H1 (cell line): ENCODE data around the gene MTNR1A. TPM values are rescaled to one million over a fixed set of nuclear protein-coding genes. Genes with fewer than 3 reads are reported as not detected.

Source experiments
- CTCF ChIA-PET: fragments of 300-600 bp; sonication (Branson Sonifier 250); formaldehyde crosslinking; loops from one replicate; lab custom pipeline; 2021; ENCODE audit not compliant: partially characterized antibody; lab: Charles Lee
- POLR2A ChIA-PET: fragments of 300-600 bp; sonication (Branson Sonifier 250); formaldehyde crosslinking; loops from one replicate; lab custom pipeline; 2021; ENCODE audit warnings: inconsistent platforms; ENCODE audit not compliant: partially characterized antibody; lab: Charles Lee
- DNase-seq, 2 experiments: peaks; one replicate each; pipeline versions ENCODE4 v3.0.0 to v3.0.0-alpha.2; 2010 to 2022; ENCODE audit warnings: low spot score in 2 of 2, low read depth in 1 of 2, mixed read lengths in 1 of 2
- FAIRE-seq: peaks from 2 replicates; lab custom pipeline; 2011; peaks lifted over from hg19 to GRCh38; lab: Jason Lieb, UNC
- H2AFZ ChIP-seq: 2 replicates; pipeline ENCODE4 v1.8.1; 2012; ENCODE audit warnings: low read length, inconsistent platforms
- H2AK5ac ChIP-seq: 2 replicates; pipeline ENCODE4 v1.6.1; 2013; ENCODE audit warnings: low read depth, low read length
- H2BK120ac ChIP-seq: replicated peaks from 2 replicates; pipeline ENCODE3; 2013; ENCODE audit warnings: low read depth, low read length, inconsistent platforms
- H2BK12ac ChIP-seq: 2 replicates; pipeline ENCODE4 v1.6.1; 2013; ENCODE audit warnings: low read depth, low read length
- H2BK15ac ChIP-seq: 2 replicates; pipeline ENCODE4 v1.6.1; 2013; ENCODE audit warnings: low read length
- H2BK20ac ChIP-seq: 2 replicates; pipeline ENCODE4 v1.6.1; 2013; ENCODE audit warnings: low read length
- H2BK5ac ChIP-seq: 2 replicates; pipeline ENCODE4 v1.6.1; 2013; ENCODE audit warnings: low read depth, low read length
- H3K14ac ChIP-seq: 2 replicates; pipeline ENCODE4 v1.6.1; 2013; ENCODE audit warnings: inconsistent platforms; ENCODE audit not compliant: insufficient read length
- H3K18ac ChIP-seq: 2 replicates; pipeline ENCODE4 v1.6.1; 2013; ENCODE audit warnings: low read length; ENCODE audit errors: extremely low read depth
- H3K23ac ChIP-seq: 2 replicates; pipeline ENCODE4 v1.6.1; 2013; ENCODE audit warnings: inconsistent platforms; ENCODE audit not compliant: insufficient read length
- H3K23me2 ChIP-seq: 2 replicates; pipeline ENCODE4 v1.6.1; 2013; ENCODE audit warnings: low read depth, low read length
- H3K27ac ChIP-seq: 2 replicates; pipeline ENCODE4 v1.6.1; 2011; ENCODE audit warnings: low read depth, low read length, inconsistent platforms
- H3K27me3 ChIP-seq, 4 experiments: replicated peaks in 1 of 4; 1 replicate in 1 of 4; 2 replicates in 3 of 4; pipeline versions ENCODE4 v1.6.1 to v1.8.1; 2011 to 2013; ENCODE audit warnings: low read length in 3 of 4, mild to moderate bottlenecking in 3 of 4, inconsistent platforms in 2 of 4, mixed read lengths in 2 of 4, moderate library complexity in 1 of 4; ENCODE audit not compliant: control insufficient read depth in 3 of 4, insufficient read depth in 3 of 4; ENCODE audit errors: extremely low read depth in 1 of 4
- H3K36me3 ChIP-seq, 4 experiments: 2 replicates each; pipeline versions ENCODE4 v1.6.1 to v1.8.1; 2011 to 2013; ENCODE audit warnings: mild to moderate bottlenecking in 4 of 4, low read length in 3 of 4, moderate library complexity in 2 of 4, control low read depth in 1 of 4, inconsistent platforms in 1 of 4; ENCODE audit not compliant: insufficient read depth in 4 of 4, control insufficient read depth in 2 of 4
- H3K4ac ChIP-seq: replicated peaks from 2 replicates; pipeline ENCODE3; 2013; ENCODE audit warnings: low read length, low read depth, mixed read lengths, inconsistent platforms; ENCODE audit not compliant: insufficient read length
- H3K4me1 ChIP-seq, 4 experiments: replicated peaks in 1 of 4; 1 replicate in 1 of 4; 2 replicates in 3 of 4; pipeline versions ENCODE4 v1.6.1 to v1.8.1; 2011 to 2013; ENCODE audit warnings: low read length in 3 of 4, inconsistent platforms in 2 of 4, mixed read lengths in 1 of 4; ENCODE audit not compliant: insufficient read depth in 4 of 4, control insufficient read depth in 3 of 4
- H3K4me2 ChIP-seq, 2 experiments: 2 replicates each; pipeline versions ENCODE4 v1.6.1 to v1.8.1; 2011 to 2013; ENCODE audit warnings: low read depth in 2 of 2, low read length in 2 of 2, control low read depth in 1 of 2, inconsistent platforms in 1 of 2, mild to moderate bottlenecking in 1 of 2; ENCODE audit not compliant: insufficient read depth in 1 of 2
- H3K4me3 ChIP-seq, 4 experiments: fragments of 200-600, 300-600 bp in 1 of 4; sonication (generic), shearing (Covaris generic), sonication (Bioruptor Twin) in 1 of 4; 2 replicates each; pipeline versions ENCODE4 v1.5.1 to v1.8.1; 2011 to 2016; ENCODE audit warnings: low read length in 4 of 4, low read depth in 3 of 4, control low read depth in 2 of 4, inconsistent platforms in 2 of 4, mild to moderate bottlenecking in 2 of 4, mixed read lengths in 1 of 4, moderate library complexity in 1 of 4; ENCODE audit not compliant: insufficient read depth in 2 of 4; ENCODE audit errors: extremely low read depth in 1 of 4
- H3K56ac ChIP-seq: replicated peaks from 2 replicates; pipeline ENCODE3; 2013; ENCODE audit warnings: low read depth, mild to moderate bottlenecking, mixed read lengths, low read length, inconsistent platforms; ENCODE audit not compliant: insufficient read length
- H3K79me1 ChIP-seq: 2 replicates; pipeline ENCODE4 v1.6.1; 2013; ENCODE audit warnings: low read depth, low read length, control low read depth
- H3K79me2 ChIP-seq, 2 experiments: 2 replicates each; pipeline versions ENCODE4 v1.6.1 to v1.8.1; 2012 to 2013; ENCODE audit warnings: low read length in 2 of 2, mild to moderate bottlenecking in 2 of 2, inconsistent platforms in 1 of 2; ENCODE audit not compliant: insufficient read depth in 2 of 2, control insufficient read depth in 1 of 2
- H3K9ac ChIP-seq, 4 experiments: replicated peaks in 1 of 4; 1 replicate in 1 of 4; 2 replicates in 3 of 4; pipeline versions ENCODE4 v1.6.1 to v1.8.1; 2011 to 2013; ENCODE audit warnings: low read depth in 3 of 4, low read length in 3 of 4, control low read depth in 2 of 4, mild to moderate bottlenecking in 2 of 4, moderate library complexity in 2 of 4, inconsistent platforms in 1 of 4; ENCODE audit errors: extremely low read depth in 1 of 4
- H3K9me3 ChIP-seq, 2 experiments: 2 replicates each; pipeline versions ENCODE4 v1.6.1 to v1.8.1; 2012 to 2013; ENCODE audit warnings: mild to moderate bottlenecking in 2 of 2, moderate library complexity in 2 of 2, control low read depth in 1 of 2, inconsistent platforms in 1 of 2, low read depth in 1 of 2, low read length in 1 of 2, mixed read lengths in 1 of 2; ENCODE audit not compliant: insufficient read depth in 2 of 2
- H4K20me1 ChIP-seq, 2 experiments: replicated peaks in 1 of 2; 2 replicates each; pipeline versions ENCODE3 to v1.8.1; 2011 to 2013; ENCODE audit warnings: inconsistent platforms in 2 of 2, low read length in 2 of 2, mild to moderate bottlenecking in 1 of 2; ENCODE audit not compliant: insufficient read depth in 2 of 2, control insufficient read depth in 1 of 2
- H4K5ac ChIP-seq: 2 replicates; pipeline ENCODE4 v1.6.1; 2013; ENCODE audit warnings: low read length, low read depth, mixed read lengths, inconsistent platforms; ENCODE audit not compliant: insufficient read length
- H4K8ac ChIP-seq: 2 replicates; pipeline ENCODE4 v1.8.0; 2013; ENCODE audit warnings: mild to moderate bottlenecking, moderate library complexity, low read length, inconsistent platforms; ENCODE audit not compliant: insufficient read depth; ENCODE audit errors: extremely low read depth
- H4K91ac ChIP-seq: replicated peaks from 2 replicates; pipeline ENCODE3; 2013; ENCODE audit warnings: low read length, mixed read lengths, inconsistent platforms; ENCODE audit not compliant: insufficient read length
- BCL11A ChIP-seq, 2 experiments: IDR thresholded peaks; one replicate each; pipeline ENCODE4 v1.6.1; 2011; ENCODE audit warnings: low read depth in 2 of 2, low read length in 2 of 2, mild to moderate bottlenecking in 2 of 2
- CTBP2 ChIP-seq: IDR thresholded peaks from 2 replicates; pipeline ENCODE4 v1.7.0; 2011; ENCODE audit warnings: borderline replicate concordance, mild to moderate bottlenecking, moderate library complexity, mixed read lengths, low read length; ENCODE audit not compliant: insufficient read depth, insufficient read length
- EP300 ChIP-seq, 2 experiments: IDR thresholded peaks; 1 replicate in 1 of 2; 2 replicates in 1 of 2; pipeline ENCODE4 v1.6.1; 2011 to 2012; ENCODE audit warnings: low read depth in 2 of 2, low read length in 2 of 2, mild to moderate bottlenecking in 2 of 2, borderline replicate concordance in 1 of 2, inconsistent platforms in 1 of 2, moderate library complexity in 1 of 2
- POLR2A ChIP-seq, 2 experiments: IDR thresholded peaks; 1 replicate in 1 of 2; 2 replicates in 1 of 2; pipeline ENCODE4 v1.6.1; 2011; ENCODE audit warnings: low read depth in 2 of 2, low read length in 2 of 2, mild to moderate bottlenecking in 2 of 2; ENCODE audit errors: control extremely low read depth in 1 of 2
- SIX5 ChIP-seq: IDR thresholded peaks from 2 replicates; pipeline ENCODE4 v1.6.1; 2011; ENCODE audit warnings: mild to moderate bottlenecking, low read depth, low read length
- SP2 ChIP-seq: IDR thresholded peaks from 2 replicates; pipeline ENCODE4 v1.6.1; 2012; ENCODE audit warnings: mild to moderate bottlenecking, low read length, inconsistent platforms
- WGBS, 2 experiments: shearing (Covaris generic) in 1 of 2; methylation state at CpG; one replicate each; pipeline versions ENCODE4 v1.1.6 to v1.1.7; 2013 to 2015; ENCODE audit warnings: low lambda C conversion rate in 2 of 2, mixed read lengths in 2 of 2, inconsistent platforms in 1 of 2, low coverage in 1 of 2, missing lambda C conversion rate in 1 of 2; ENCODE audit not compliant: insufficient replicate concordance in 2 of 2, insufficient coverage in 1 of 2, insufficient read length in 1 of 2; ENCODE audit errors: extremely low coverage in 1 of 2, missing lambda C conversion rate in 1 of 2; 5-methylcytosine and 5-hydroxymethylcytosine counted together
- polyA plus RNA-seq, 7 experiments: library from polyadenylated mRNA; depleted of rRNA in 3 of 7; stranded (reverse) in 5 of 7; unstranded in 2 of 7; fragments of >200 nt in 5 of 7; fragments of 200-250 nt in 2 of 7; gene quantifications; 1 replicate in 5 of 7; 2 replicates in 1 of 7; 4 replicates in 1 of 7; pipeline versions ENCODE4 v1.2.1 to v1.2.3, GENCODE V29; 2011 to 2013; ENCODE audit warnings: missing spikeins in 2 of 7, mixed read lengths in 2 of 7
- total RNA-seq: library from RNA; stranded (reverse); fragmentation: NEBNext Ultra II Directional; extraction: Animal tissue kit (Norgen Biotek cat#: 25700); gene quantifications from 2 replicates; pipeline ENCODE4 v1.2.1, GENCODE V29; 2021

MTNR1A gene
- total and polyA plus RNA-seq, 2 of the 8 experiments (the other 6 are each of a cell fraction or from before 2014, with no cell fraction given), result 0.45 to 1.0 TPM

DNA sequence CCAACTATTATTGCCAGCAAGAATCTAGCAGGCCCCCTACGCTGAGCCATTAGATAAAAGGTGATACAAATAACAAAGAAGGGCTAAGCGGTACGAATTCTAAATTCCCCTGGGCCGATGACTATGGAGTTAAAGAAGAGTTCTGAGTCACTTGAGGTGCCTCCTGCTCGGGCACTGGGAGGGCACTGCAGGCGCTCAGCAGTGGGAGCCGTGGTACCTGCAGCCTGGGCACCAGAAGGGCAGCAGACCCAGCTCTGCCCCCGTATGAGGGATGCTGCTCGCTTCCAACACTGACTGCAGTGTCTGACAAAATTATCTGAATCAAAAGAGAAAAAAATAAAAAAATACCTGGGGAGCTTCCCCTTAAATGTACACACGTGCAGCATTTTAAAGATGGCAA lies 44.1 kb upstream of the MTNR1A start:
- Histone ChIP-seq H3K4me3 (no peak overlapping the region), H3K56ac (no peak overlapping the region), H3K9ac (no peak overlapping the region), H4K91ac (no peak overlapping the region), H3K4me2 (no peak overlapping the region), H2BK120ac (no peak overlapping the region), H3K27me3 (no peaks in the 10 kb centered on the region), H3K36me3 (peaks cover 42 to 91% (median 72%) of the 10 kb centered on the region in 4 experiments), H3K4ac (no peak overlapping the region), H3K4me1 (no peaks in the 10 kb centered on the region), H2BK20ac (no peak overlapping the region), H3K23me2 (no peaks in the 10 kb centered on the region), H4K20me1 (peaks cover 2 to 5% of the 10 kb centered on the region in 2 experiments), H3K23ac (no peak overlapping the region), H3K14ac (no peak overlapping the region), H2BK5ac (no peak overlapping the region), H4K8ac (no peak overlapping the region), H3K18ac (no peak overlapping the region), H2AFZ (no peak overlapping the region), H4K5ac (no peak overlapping the region), H3K79me1 (no peaks in the 10 kb centered on the region; the same call in 1 of the 2 replicates), H3K79me2 (no peaks in the 10 kb centered on the region), H2BK15ac (no peak overlapping the region), H3K9me3 (no peaks in the 10 kb centered on the region), H3K27ac (no peak overlapping the region), H2AK5ac (no peak overlapping the region), H2BK12ac (no peak overlapping the region)
- WGBS, 2 experiments, result 88% methylated on average over 10 of the region's 10 CpGs; no CpG with 5 or more reads in 1 of the 2 experiments
- POLR2A ChIA-PET, result no interaction called here
- DNase-seq (no peak), FAIRE-seq (no peak)
- CTCF ChIA-PET, result interaction anchor here (1.8 kb wide), 1 partner anchor 121 kb away, joined by 5 read pairs; no protein-coding TSS in a partner anchor
- TF ChIP-seq EP300 (IDR thresholded peaks at IDR 0.05; ENCODE audit: borderline replicate concordance in 1 of 2, low read depth in 2 of 2, low read length in 2 of 2) (no peak), CTBP2 (no peak), SIX5 (no peak), POLR2A (IDR thresholded peaks at IDR 0.05; ENCODE audit: control extremely low read depth in 1 of 2, low read depth in 2 of 2, low read length in 2 of 2) (no peak), BCL11A (IDR thresholded peaks at IDR 0.05; ENCODE audit: low read depth in 2 of 2, low read length in 2 of 2) (no peak), SP2 (no peak)
